ENCODE measurements around the gene TUBGCP6. TPM values are rescaled to one million over a fixed set of nuclear protein-coding genes. Genes with fewer than 3 reads are reported as not detected.

Gene TUBGCP6
- polyA plus RNA-seq, 3 donors = 3.7 to 72.8 (median 4.3) TPM

- no peak for DNase-seq
- Histone ChIP-seq H4K20me1 (ENCODE audit: insufficient read depth, low read length) (peaks cover 56% of the 10 kb centered on the region), H3K79me2 (ENCODE audit: insufficient read depth, low read length) (peaks cover 54% of the 10 kb centered on the region), H3K36me3 (replicated peaks in 1 of 2; ENCODE audit: control insufficient read depth in 1 of 2, insufficient read depth in 2 of 2, low read length in 2 of 2) (peaks cover 21 to 38% of the 10 kb centered on the region in 2 donors), H3K27me3 (ENCODE audit: control insufficient read depth in 2 of 2, insufficient read depth in 2 of 2, low read length in 2 of 2) (no peaks in the 10 kb centered on the region), H2AFZ (ENCODE audit: insufficient read depth, low read depth, low read length, poor library complexity, severe bottlenecking) (no peak overlapping the region), H3K9me3 (replicated peaks in 1 of 2; ENCODE audit: control insufficient read depth in 1 of 2, insufficient read depth in 1 of 2, low read length in 2 of 2) (no peaks in the 10 kb centered on the region), H3K4me3 (replicated peaks in 1 of 3; ENCODE audit: low read depth in 2 of 3, low read length in 3 of 3) (peak overlapping the region; percentile 53 to 82 (median 72)), H3K4me2 (replicated peaks; ENCODE audit: extremely low read depth, low read length, poor library complexity, severe bottlenecking) (peak overlapping the region; percentile 89), H3K4me1 (ENCODE audit: control insufficient read depth in 1 of 2, insufficient read depth in 2 of 2, low read length in 2 of 2) (peaks cover 57 to 72% of the 10 kb centered on the region in 2 donors), H3K9ac (ENCODE audit: insufficient read depth, low read length, poor library complexity, severe bottlenecking) (peak overlapping the region; percentile 88), H3K27ac (ENCODE audit: low read depth in 1 of 2, low read length in 2 of 2) (peak overlapping the region in 1 of 2 donors; percentile 48)
- Mint-ChIP-seq H3K27ac (peak overlapping the region in 5 of 7 donors; percentile 36 to 58 (median 46)), H3K36me3 (peaks cover 45 to 47% of the 10 kb centered on the region in 2 donors), H3K4me1 (peaks cover 53% of the 10 kb centered on the region), H3K9me3 (peaks cover 0 to 3% (median 0%) of the 10 kb centered on the region in 7 donors), H3K4me3 (peak overlapping the region; percentile 89 to 91), H3K27me3 (ENCODE audit: low read depth in 3 of 3) (peaks cover 0 to 2% (median 2%) of the 10 kb centered on the region in 3 donors)
- 86% methylated on average over 9 of the region's 13 CpGs for WGBS (ENCODE audit: insufficient coverage)
- intact Hi-C loops (cut with micrococcal nuclease) = loop anchor here in 1 of 2 donors (10.0 kb wide), 1 partner anchor 277 kb away; no protein-coding TSS in a partner anchor
- TF ChIP-seq CTCF (IDR thresholded peaks at IDR 0.05) = no peak
Measured at GRCh38 chr22:50202130-50202666, 42.6 kb downstream of the TUBGCP6 start.

GRCh38 chr22:50201191-50202129 is 43.4 kb downstream of the TUBGCP6 start:
- no peak for TF ChIP-seq CTCF (IDR thresholded peaks at IDR 0.05)
- no peaks in the 10 kb centered on the region for H3K27me3 ChIP-seq (ENCODE audit: control insufficient read depth in 2 of 2, insufficient read depth in 2 of 2, low read length in 2 of 2)
- peaks cover 45% of the 10 kb centered on the region in 2 donors for H3K36me3 Mint-ChIP-seq
- peak overlapping the region in 5 of 7 donors; percentile 36 to 58 (median 46) for H3K27ac Mint-ChIP-seq
- H3K79me2 ChIP-seq (ENCODE audit: insufficient read depth, low read length) = peaks cover 50% of the 10 kb centered on the region
- WGBS (ENCODE audit: insufficient coverage) = 2% methylated on average over 111 of the region's 115 CpGs
- peak overlapping the region; percentile 89 to 91 for H3K4me3 Mint-ChIP-seq
- DNase-seq = no peak
- H3K9ac ChIP-seq (ENCODE audit: insufficient read depth, low read length, poor library complexity, severe bottlenecking) = peak overlapping the region; percentile 88
- peaks cover 22 to 38% of the 10 kb centered on the region in 2 donors for H3K36me3 ChIP-seq (replicated peaks in 1 of 2; ENCODE audit: control insufficient read depth in 1 of 2, insufficient read depth in 2 of 2, low read length in 2 of 2)
- peaks cover 53% of the 10 kb centered on the region for H4K20me1 ChIP-seq (ENCODE audit: insufficient read depth, low read length)
- intact Hi-C loops (cut with micrococcal nuclease) = loop anchor here (2.0 to 10.0 kb wide), 3 partner anchors 17 to 277 kb away; partner anchors contain the start of gene TRABD (in 2 of the 2)
- H3K4me1 Mint-ChIP-seq = peaks cover 45% of the 10 kb centered on the region
- H2AFZ ChIP-seq (ENCODE audit: insufficient read depth, low read depth, low read length, poor library complexity, severe bottlenecking) = no peak overlapping the region
- H3K4me1 ChIP-seq (ENCODE audit: control insufficient read depth in 1 of 2, insufficient read depth in 2 of 2, low read length in 2 of 2) = peaks cover 50 to 65% of the 10 kb centered on the region in 2 donors
- H3K4me3 ChIP-seq (replicated peaks in 1 of 3; ENCODE audit: low read depth in 2 of 3, low read length in 3 of 3) = peak overlapping the region; percentile 53 to 82 (median 72)
- H3K9me3 ChIP-seq (replicated peaks in 1 of 2; ENCODE audit: control insufficient read depth in 1 of 2, insufficient read depth in 1 of 2, low read length in 2 of 2) = no peaks in the 10 kb centered on the region
- H3K4me2 ChIP-seq (replicated peaks; ENCODE audit: extremely low read depth, low read length, poor library complexity, severe bottlenecking) = peak overlapping the region; percentile 89
- peaks cover 0 to 3% (median 0%) of the 10 kb centered on the region in 7 donors for H3K9me3 Mint-ChIP-seq
- H3K27me3 Mint-ChIP-seq (ENCODE audit: low read depth in 3 of 3) = peaks cover 0 to 2% (median 2%) of the 10 kb centered on the region in 3 donors
- H3K27ac ChIP-seq (ENCODE audit: low read depth in 1 of 2, low read length in 2 of 2) = peak overlapping the region in 1 of 2 donors; percentile 48

Measured in CD14-positive monocyte (primary cell).